HL-60 (cell line): Measurements from ENCODE around the gene KRTAP10-1.

Source experiments
- DNase-seq, 2 experiments: peaks; one replicate each; pipeline ENCODE4 v3.0.0-alpha.2; 2010 to 2020; ENCODE audit warnings: low read depth in 1 of 2, low spot score in 1 of 2
- H3K27ac ChIP-seq: fragments of 250-450 bp; sonication (Bioruptor Pico); replicated peaks from 2 replicates; pipeline ENCODE4 v1.5.1; 2020; ENCODE audit warnings: mild to moderate bottlenecking, moderate library complexity
- H3K27me3 ChIP-seq: fragments of 250-450 bp; sonication (Bioruptor Pico); 2 replicates; pipeline ENCODE4 v1.5.1; 2021; ENCODE audit warnings: mild to moderate bottlenecking, moderate library complexity; ENCODE audit not compliant: insufficient read depth, poor library complexity, severe bottlenecking
- H3K4me3 ChIP-seq: replicated peaks from 2 replicates; pipeline ENCODE4 v1.5.1; 2011; ENCODE audit warnings: mild to moderate bottlenecking, control low read depth, low read length; ENCODE audit not compliant: insufficient read depth
- GABPA ChIP-seq: IDR thresholded peaks from 2 replicates; pipeline ENCODE4 v1.6.1; 2012; ENCODE audit warnings: low read depth
- POLR2AphosphoS5 ChIP-seq: IDR thresholded peaks from 2 replicates; pipeline ENCODE4 v1.6.1; 2012; ENCODE audit warnings: low read depth
- SPI1 ChIP-seq: IDR thresholded peaks from 2 replicates; pipeline ENCODE4 v1.6.1; 2012; ENCODE audit warnings: low read depth, mild to moderate bottlenecking, borderline replicate concordance
- TF ChIP-seq, protein P1 (sequence below): IDR thresholded peaks from 2 replicates; pipeline ENCODE4 v1.6.1; 2012; ENCODE audit warnings: low read depth; ENCODE audit not compliant: insufficient replicate concordance
- TF ChIP-seq, protein P2 (sequence below): IDR thresholded peaks from one replicate; pipeline ENCODE4 v1.5.1; 2011; ENCODE audit warnings: low read length, control low read depth, inconsistent platforms; ENCODE audit not compliant: insufficient read depth

The KRTAP10-1 gene

DNA sequence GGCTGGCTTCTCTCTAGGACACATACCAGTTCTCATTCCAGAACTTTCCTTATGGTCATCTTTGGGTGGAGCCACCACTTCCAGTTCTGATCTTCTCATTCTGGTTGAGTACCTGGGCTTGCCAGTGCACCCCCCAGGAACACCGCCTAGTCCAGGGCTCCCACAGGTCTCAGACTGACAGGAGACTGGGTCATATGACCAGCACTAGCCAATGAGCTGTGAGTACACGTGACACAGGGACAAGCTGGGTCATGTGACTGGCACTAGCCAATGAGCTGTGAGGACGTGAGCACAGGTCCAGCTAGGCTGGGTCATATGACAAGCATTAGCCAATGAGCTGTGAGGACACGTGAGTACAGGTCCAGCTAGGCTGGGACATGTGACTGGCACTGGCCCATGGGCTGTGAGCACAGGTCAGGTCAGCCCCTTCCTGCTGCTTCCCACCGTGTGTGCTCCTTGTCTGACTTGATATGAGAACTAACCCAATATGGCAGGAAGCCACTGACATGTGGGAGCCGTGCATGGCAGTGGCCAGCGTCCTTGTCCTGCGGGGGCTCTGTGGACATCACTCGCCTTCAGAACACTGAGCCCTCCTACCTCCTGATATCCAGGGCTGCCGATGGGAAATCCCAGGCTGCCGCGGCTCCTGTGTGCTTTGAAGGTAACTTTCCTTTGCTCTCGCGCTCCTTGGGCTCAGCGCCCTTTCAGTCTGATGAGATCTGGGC is 22.7 kb downstream of the KRTAP10-1 start:
- Histone ChIP-seq H3K4me3 (no peak overlapping the region), H3K27me3 (no peaks in the 10 kb centered on the region), H3K27ac (no peak overlapping the region)
- DNase-seq, result no peak
- no peak for TF ChIP-seq GABPA
- TF ChIP-seq, protein P1, sequence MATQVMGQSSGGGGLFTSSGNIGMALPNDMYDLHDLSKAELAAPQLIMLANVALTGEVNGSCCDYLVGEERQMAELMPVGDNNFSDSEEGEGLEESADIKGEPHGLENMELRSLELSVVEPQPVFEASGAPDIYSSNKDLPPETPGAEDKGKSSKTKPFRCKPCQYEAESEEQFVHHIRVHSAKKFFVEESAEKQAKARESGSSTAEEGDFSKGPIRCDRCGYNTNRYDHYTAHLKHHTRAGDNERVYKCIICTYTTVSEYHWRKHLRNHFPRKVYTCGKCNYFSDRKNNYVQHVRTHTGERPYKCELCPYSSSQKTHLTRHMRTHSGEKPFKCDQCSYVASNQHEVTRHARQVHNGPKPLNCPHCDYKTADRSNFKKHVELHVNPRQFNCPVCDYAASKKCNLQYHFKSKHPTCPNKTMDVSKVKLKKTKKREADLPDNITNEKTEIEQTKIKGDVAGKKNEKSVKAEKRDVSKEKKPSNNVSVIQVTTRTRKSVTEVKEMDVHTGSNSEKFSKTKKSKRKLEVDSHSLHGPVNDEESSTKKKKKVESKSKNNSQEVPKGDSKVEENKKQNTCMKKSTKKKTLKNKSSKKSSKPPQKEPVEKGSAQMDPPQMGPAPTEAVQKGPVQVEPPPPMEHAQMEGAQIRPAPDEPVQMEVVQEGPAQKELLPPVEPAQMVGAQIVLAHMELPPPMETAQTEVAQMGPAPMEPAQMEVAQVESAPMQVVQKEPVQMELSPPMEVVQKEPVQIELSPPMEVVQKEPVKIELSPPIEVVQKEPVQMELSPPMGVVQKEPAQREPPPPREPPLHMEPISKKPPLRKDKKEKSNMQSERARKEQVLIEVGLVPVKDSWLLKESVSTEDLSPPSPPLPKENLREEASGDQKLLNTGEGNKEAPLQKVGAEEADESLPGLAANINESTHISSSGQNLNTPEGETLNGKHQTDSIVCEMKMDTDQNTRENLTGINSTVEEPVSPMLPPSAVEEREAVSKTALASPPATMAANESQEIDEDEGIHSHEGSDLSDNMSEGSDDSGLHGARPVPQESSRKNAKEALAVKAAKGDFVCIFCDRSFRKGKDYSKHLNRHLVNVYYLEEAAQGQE, result no peak
- TF ChIP-seq, protein P2, sequence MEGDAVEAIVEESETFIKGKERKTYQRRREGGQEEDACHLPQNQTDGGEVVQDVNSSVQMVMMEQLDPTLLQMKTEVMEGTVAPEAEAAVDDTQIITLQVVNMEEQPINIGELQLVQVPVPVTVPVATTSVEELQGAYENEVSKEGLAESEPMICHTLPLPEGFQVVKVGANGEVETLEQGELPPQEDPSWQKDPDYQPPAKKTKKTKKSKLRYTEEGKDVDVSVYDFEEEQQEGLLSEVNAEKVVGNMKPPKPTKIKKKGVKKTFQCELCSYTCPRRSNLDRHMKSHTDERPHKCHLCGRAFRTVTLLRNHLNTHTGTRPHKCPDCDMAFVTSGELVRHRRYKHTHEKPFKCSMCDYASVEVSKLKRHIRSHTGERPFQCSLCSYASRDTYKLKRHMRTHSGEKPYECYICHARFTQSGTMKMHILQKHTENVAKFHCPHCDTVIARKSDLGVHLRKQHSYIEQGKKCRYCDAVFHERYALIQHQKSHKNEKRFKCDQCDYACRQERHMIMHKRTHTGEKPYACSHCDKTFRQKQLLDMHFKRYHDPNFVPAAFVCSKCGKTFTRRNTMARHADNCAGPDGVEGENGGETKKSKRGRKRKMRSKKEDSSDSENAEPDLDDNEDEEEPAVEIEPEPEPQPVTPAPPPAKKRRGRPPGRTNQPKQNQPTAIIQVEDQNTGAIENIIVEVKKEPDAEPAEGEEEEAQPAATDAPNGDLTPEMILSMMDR, result no peak

DNA sequence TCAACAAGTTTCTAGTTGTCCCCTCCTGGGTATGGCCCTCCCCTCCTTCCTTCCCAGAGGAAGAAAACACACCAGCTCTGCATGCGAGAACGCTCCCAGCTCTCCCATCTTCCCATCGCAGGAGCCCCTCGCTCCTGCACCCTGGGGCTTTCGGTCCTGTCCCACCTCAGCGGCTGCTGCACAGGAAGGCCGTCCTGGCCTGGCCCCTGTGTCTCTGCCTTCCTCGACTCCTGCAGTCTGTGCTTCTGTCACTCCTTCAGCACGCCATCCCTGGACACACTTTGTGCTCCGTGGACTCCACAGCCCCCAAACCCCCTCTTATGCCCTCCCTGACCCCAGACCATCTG is 23.2 kb downstream of the KRTAP10-1 start:
- Histone ChIP-seq H3K27ac (no peak overlapping the region), H3K4me3 (no peak overlapping the region), H3K27me3 (no peaks in the 10 kb centered on the region)
- TF ChIP-seq SPI1 (no peak), GABPA (no peak), POLR2AphosphoS5 (no peak)
- TF ChIP-seq, protein P1, result no peak
- TF ChIP-seq, protein P2, result no peak
- no peak for DNase-seq

DNA sequence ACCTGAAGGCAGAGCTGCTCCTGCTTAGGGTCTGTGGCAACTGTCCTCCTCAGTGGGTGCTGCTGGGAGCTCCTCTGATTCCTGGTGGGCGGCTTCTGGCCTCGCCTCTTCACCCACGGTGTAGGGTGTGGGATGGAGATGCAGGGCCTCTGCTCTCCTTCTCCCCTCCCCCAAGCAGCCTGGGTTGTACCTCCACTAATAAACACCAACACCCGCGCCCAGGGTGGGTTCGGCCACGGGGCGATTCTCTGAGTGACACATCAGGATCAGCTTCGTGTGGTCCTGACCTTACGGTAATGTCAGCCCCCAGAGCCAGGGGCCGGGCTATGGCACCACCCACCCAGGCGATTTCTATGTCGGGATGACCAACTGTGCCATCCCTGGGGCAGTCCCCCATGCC is 23.7 kb downstream of the KRTAP10-1 start:
- H3K4me3 ChIP-seq, result no peak overlapping the region
- TF ChIP-seq SPI1 (no peak), GABPA (no peak)
- DNase-seq, result no peak
- no peaks in the 10 kb centered on the region for H3K27me3 ChIP-seq
- no peak overlapping the region for H3K27ac ChIP-seq

DNA sequence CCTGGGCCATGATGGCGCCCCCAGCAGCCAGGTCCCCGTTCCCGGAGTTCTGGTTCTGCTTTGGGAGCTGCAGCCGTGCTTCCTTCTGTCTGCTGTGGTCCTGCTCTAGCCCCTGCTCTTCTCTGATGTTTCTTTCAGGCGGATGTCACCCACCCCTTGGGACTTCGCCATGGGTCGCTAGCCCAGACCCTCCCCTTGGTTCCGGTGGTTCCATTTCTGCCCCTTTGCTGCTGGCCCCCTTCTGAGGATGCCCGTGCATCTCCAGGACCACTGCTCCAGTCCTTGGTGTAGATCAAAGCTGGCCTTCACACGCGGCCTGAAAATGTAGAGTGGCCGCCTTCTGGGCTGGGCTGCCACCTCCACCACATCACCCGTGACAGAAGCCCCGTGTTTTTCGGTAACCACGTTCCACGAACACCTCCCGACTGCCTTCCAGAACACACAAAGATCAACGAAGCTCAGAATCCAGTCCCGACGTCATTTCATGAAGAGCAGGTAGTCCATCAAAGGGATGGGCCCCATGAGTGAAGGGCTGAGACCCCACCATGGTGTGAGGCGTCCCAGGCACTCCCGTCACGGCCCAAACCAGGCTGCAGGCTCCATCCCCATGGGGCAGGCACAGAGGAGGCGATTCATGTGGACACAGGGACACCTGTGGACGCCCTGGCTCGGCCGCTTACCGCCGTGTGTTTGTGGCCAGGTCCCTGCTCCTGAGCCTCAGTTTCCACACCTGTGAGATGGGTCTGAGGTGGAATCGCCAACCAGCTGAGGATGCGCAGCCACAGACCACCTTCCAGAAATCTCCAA is 24.4 kb downstream of the KRTAP10-1 start:
- H3K27ac ChIP-seq, result no peak overlapping the region
- no peak for DNase-seq
- H3K27me3 ChIP-seq, result no peaks in the 10 kb centered on the region
- TF ChIP-seq SPI1 (no peak), GABPA (no peak), POLR2AphosphoS5 (no peak)
- TF ChIP-seq, protein P2, result no peak
- TF ChIP-seq, protein P1, result no peak
- no peak overlapping the region for H3K4me3 ChIP-seq
